ENCODE data around the gene NFKBIB. TPM values are rescaled to one million over a fixed set of nuclear protein-coding genes. Genes with fewer than 3 reads are reported as not detected.
A peak's percentile ranks its signal among the peaks of the same experiment; 100 is the strongest.

NFKBIB gene
- total RNA-seq, 1 experiment from 2014 or later, result 33.8 TPM

GRCh38 chr19:38891771-38892170, 8.0 kb upstream of the NFKBIB start:
- no peak overlapping the region for H4K8ac ChIP-seq (replicated peaks; ENCODE audit: insufficient read length, low read depth, low read length)
- H3K18ac ChIP-seq (ENCODE audit: insufficient read length, low read depth, low read length), result no peak overlapping the region
- no peaks in the 10 kb centered on the region for H3K79me2 ChIP-seq (ENCODE audit: insufficient read depth, low read length)
- no peak for DNase-seq
- H3K23me2 ChIP-seq (ENCODE audit: insufficient read length, low read depth, low read length, poor library complexity, severe bottlenecking), result no peaks in the 10 kb centered on the region
- H2BK120ac ChIP-seq (ENCODE audit: low read depth, low read length, poor library complexity, severe bottlenecking), result no peak overlapping the region
- Mint-ChIP-seq H3K9me3 (no peaks in the 10 kb centered on the region), H3K27ac (no peak overlapping the region), H3K27me3 (ENCODE audit: low read depth) (no peaks in the 10 kb centered on the region; the same call in 1 of the 2 replicates), H3K36me3 (ENCODE audit: insufficient read depth in 1 of 3, low read depth in 3 of 3) (no peaks in the 10 kb centered on the region), H3K4me3 (peak overlapping the region in 1 of 2 experiments; percentile 20; a peak in 1 of 5 replicates), H3K4me1 (no peaks in the 10 kb centered on the region)
- H2AFZ ChIP-seq (ENCODE audit: low read length), result no peak overlapping the region
- H2BK20ac ChIP-seq (ENCODE audit: low read depth, low read length, poor library complexity, severe bottlenecking), result no peak overlapping the region
- no peak overlapping the region for H3T11ph ChIP-seq (ENCODE audit: low read length)
- H4K5ac ChIP-seq (ENCODE audit: insufficient read length, low read depth, low read length), result no peak overlapping the region
- no peak overlapping the region for H2BK12ac ChIP-seq (ENCODE audit: insufficient read length, low read depth, low read length)
- no peak for TF ChIP-seq CTCF (conservative IDR thresholded peaks at IDR 0.05)
- no peak overlapping the region for H3K9ac ChIP-seq (ENCODE audit: extremely low read depth, insufficient read length, low read length)
- H3K14ac ChIP-seq (ENCODE audit: insufficient read depth, low read length), result no peak overlapping the region
- no peaks in the 10 kb centered on the region for H3K9me3 ChIP-seq (ENCODE audit: control insufficient read depth, low read depth, low read length)
- H4K91ac ChIP-seq (ENCODE audit: insufficient read length, low read depth, low read length), result no peak overlapping the region
- H3K56ac ChIP-seq (ENCODE audit: insufficient read length, low read depth, low read length), result no peak overlapping the region
- H3K27me3 ChIP-seq (ENCODE audit: insufficient read depth, low read length), result no peaks in the 10 kb centered on the region
- no peaks in the 10 kb centered on the region for H3K79me1 ChIP-seq (ENCODE audit: insufficient read depth, low read depth, low read length, poor library complexity, severe bottlenecking)
- no peaks in the 10 kb centered on the region for H3K4me1 ChIP-seq (ENCODE audit: insufficient read depth, low read length)
- no peak overlapping the region for H2BK15ac ChIP-seq (ENCODE audit: low read depth, low read length)
- no peak overlapping the region for H2AK5ac ChIP-seq (ENCODE audit: insufficient read length, low read length)
- no CpG with 5 or more reads among the region's 6 CpGs for WGBS (ENCODE audit: extremely low coverage, insufficient read length, low lambda C conversion rate)
- H2BK5ac ChIP-seq (ENCODE audit: insufficient read length, low read length), result no peak overlapping the region
- H4K20me1 ChIP-seq (ENCODE audit: control insufficient read depth, insufficient read depth, insufficient read length), result no peaks in the 10 kb centered on the region
- no peak overlapping the region for H3K23ac ChIP-seq (ENCODE audit: insufficient read length, low read depth, low read length)
- H3K27ac ChIP-seq (ENCODE audit: insufficient read length, low read depth, low read length), result no peak overlapping the region
- no peak overlapping the region for H3K4me2 ChIP-seq (ENCODE audit: insufficient read depth, insufficient read length, low read length)
- no peak overlapping the region for H3K4ac ChIP-seq (ENCODE audit: low read depth, low read length)
